HEK293T (cell line): ENCODE results near the gene CFTR.

Experiments used
- ARNT ChIP-seq: fragments of 450-650 bp; IDR thresholded peaks from 2 replicates; pipeline ENCODE4 v1.6.1; 2017; ENCODE audit warnings: mild to moderate bottlenecking
- BHLHE40 ChIP-seq: fragments of 450-650 bp; IDR thresholded peaks from 2 replicates; pipeline ENCODE4 v1.6.1; 2016; ENCODE audit warnings: mild to moderate bottlenecking, moderate library complexity, borderline replicate concordance
- CTBP1 ChIP-seq: fragments of 450-650 bp; IDR thresholded peaks from 2 replicates; pipeline ENCODE4 v1.6.1; 2016; ENCODE audit warnings: borderline replicate concordance
- ELF4 ChIP-seq: fragments of 450-650 bp; IDR thresholded peaks from 2 replicates; pipeline ENCODE4 v1.6.1; 2017; ENCODE audit warnings: antibody characterized with exemption
- FOXA1 ChIP-seq: fragments of 450-650 bp; IDR thresholded peaks from 2 replicates; pipeline ENCODE4 v1.6.1; 2016; ENCODE audit warnings: mild to moderate bottlenecking
- FOXK2 ChIP-seq: fragments of 450-650 bp; IDR thresholded peaks from 2 replicates; pipeline ENCODE4 v1.6.1; 2016; ENCODE audit warnings: mild to moderate bottlenecking
- FOXM1 ChIP-seq: fragments of 450-650 bp; IDR thresholded peaks from 2 replicates; pipeline ENCODE4 v1.6.1; 2017; ENCODE audit warnings: mild to moderate bottlenecking, borderline replicate concordance
- HDGF ChIP-seq: fragments of 450-650 bp; IDR thresholded peaks from 2 replicates; pipeline ENCODE4 v1.6.1; 2017; ENCODE audit warnings: antibody characterized with exemption, borderline replicate concordance
- L3MBTL2 ChIP-seq: fragments of 450-650 bp; conservative IDR thresholded peaks from 2 replicates; pipeline ENCODE4 v1.6.1; 2016; ENCODE audit warnings: mild to moderate bottlenecking
- NFRKB ChIP-seq: fragments of 450-650 bp; IDR thresholded peaks from 2 replicates; pipeline ENCODE4 v1.6.1; 2016; ENCODE audit warnings: mild to moderate bottlenecking, moderate library complexity
- SP1 ChIP-seq: fragments of 450-650 bp; IDR thresholded peaks from 2 replicates; pipeline ENCODE4 v1.6.1; 2017
- SUZ12 ChIP-seq: fragments of 450-650 bp; IDR thresholded peaks from 2 replicates; pipeline ENCODE4 v1.6.1; 2016; ENCODE audit warnings: mild to moderate bottlenecking
- TARDBP ChIP-seq: fragments of 450-650 bp; IDR thresholded peaks from 2 replicates; pipeline ENCODE4 v1.6.1; 2016
- ZNF384 ChIP-seq: fragments of 450-650 bp; IDR thresholded peaks from 2 replicates; pipeline ENCODE4 v1.6.1; 2016

GRCh38 chr7:117645481-117646165 is 165.8 kb downstream of the CFTR start:
- TF ChIP-seq FOXM1 (no peak), FOXK2 (no peak), HDGF (no peak), SP1 (no peak), ZNF384 (no peak), FOXA1 (no peak), BHLHE40 (no peak), ARNT (no peak), ELF4 (no peak), SUZ12 (no peak), TARDBP (no peak), L3MBTL2 (no peak), CTBP1 (no peak), NFRKB (no peak)
